Left ventricle myocardium inferior (tissue), 1 donor: ENCODE data around the gene C1orf210. TPM values are rescaled to one million over a fixed set of nuclear protein-coding genes. Genes with fewer than 3 reads are reported as not detected.

Experiments
- DNase-seq: peaks from one replicate; pipeline ENCODE4 v3.0.0-alpha.2; 2020
- H3K27ac ChIP-seq: fragments of 200-600 bp; replicated peaks from 2 replicates; pipeline ENCODE4 v1.8.0; 2021
- H3K27me3 ChIP-seq: fragments of 200-600 bp; 2 replicates; pipeline ENCODE4 v1.8.0; 2021; ENCODE audit warnings: low read depth
- H3K36me3 ChIP-seq: fragments of 200-600 bp; 2 replicates; pipeline ENCODE4 v1.8.0; 2021
- H3K4me1 ChIP-seq: fragments of 200-600 bp; 2 replicates; pipeline ENCODE4 v1.8.0; 2021
- H3K4me3 ChIP-seq: fragments of 200-600 bp; 2 replicates; pipeline ENCODE4 v1.8.0; 2021; ENCODE audit warnings: mild to moderate bottlenecking, moderate library complexity
- H3K9me3 ChIP-seq: fragments of 200-600 bp; replicated peaks from 2 replicates; pipeline ENCODE4 v1.8.0; 2021
- CTCF ChIP-seq: fragments of 200-600 bp; IDR thresholded peaks from 2 replicates; pipeline ENCODE4 v1.8.0; 2021; ENCODE audit warnings: antibody characterized with exemption, mild to moderate bottlenecking, borderline replicate concordance
- intact Hi-C: fragments of 100-400 bp; cut with micrococcal nuclease; formaldehyde crosslinking; loops from one replicate; pipeline ENCODE4 v1.11.0; 2022
- total RNA-seq: library from RNA; stranded (reverse); fragmentation: NEBNext Ultra II Directional; extraction: Animal tissue kit (Norgen Biotek cat#: 25700); gene quantifications from one replicate; pipeline ENCODE4 v1.2.1, GENCODE V29; 2021
- donor health status: DM: no; HTN: yes; CAD: no; lungs with severe emphysema.

Gene C1orf210
- total RNA-seq, 1 donor from 2014 or later = not detected

- intact Hi-C loops = no loop called here
- Histone ChIP-seq H3K4me3 (no peak overlapping the region), H3K27me3 (no peaks in the 10 kb centered on the region), H3K36me3 (no peaks in the 10 kb centered on the region), H3K27ac (no peak overlapping the region), H3K4me1 (peaks cover 60% of the 10 kb centered on the region), H3K9me3 (no peaks in the 10 kb centered on the region)
- TF ChIP-seq CTCF = no peak
- no peak for DNase-seq
These were observed 45.9 kb downstream of the C1orf210 start for GRCh38 chr1:43239484-43239883.

GRCh38 chr1:43238991-43239469, 46.4 kb downstream of the C1orf210 start:
- H3K4me3 ChIP-seq = no peak overlapping the region
- peak; percentile 74 for DNase-seq
- intact Hi-C loops = no loop called here
- peak overlapping the region; percentile 64 for H3K27ac ChIP-seq
- peaks cover 65% of the 10 kb centered on the region for H3K4me1 ChIP-seq
- TF ChIP-seq CTCF = no peak
- no peaks in the 10 kb centered on the region for H3K36me3 ChIP-seq
- no peaks in the 10 kb centered on the region for H3K27me3 ChIP-seq
- no peaks in the 10 kb centered on the region for H3K9me3 ChIP-seq

GRCh38 chr1:43238085-43238484, 47.3 kb downstream of the C1orf210 start:
- H3K36me3 ChIP-seq = no peaks in the 10 kb centered on the region
- peaks cover 73% of the 10 kb centered on the region for H3K4me1 ChIP-seq
- no peaks in the 10 kb centered on the region for H3K9me3 ChIP-seq
- intact Hi-C loops = no loop called here
- peak; percentile 60 for DNase-seq
- TF ChIP-seq CTCF = peak; percentile 83
- peak overlapping the region; percentile 64 for H3K27ac ChIP-seq
- H3K27me3 ChIP-seq = no peaks in the 10 kb centered on the region
- no peak overlapping the region for H3K4me3 ChIP-seq

GRCh38 chr1:43237121-43237520, 48.3 kb downstream of the C1orf210 start:
- intact Hi-C loops = no loop called here

GRCh38 chr1:43235451-43236121, 49.8 kb downstream of the C1orf210 start:
- Histone ChIP-seq H3K9me3 (no peaks in the 10 kb centered on the region), H3K4me3 (no peak overlapping the region), H3K36me3 (no peaks in the 10 kb centered on the region), H3K27me3 (no peaks in the 10 kb centered on the region), H3K27ac (peak overlapping the region; percentile 69), H3K4me1 (peaks cover 74% of the 10 kb centered on the region)
- no peak for DNase-seq
- intact Hi-C loops = no loop called here
- TF ChIP-seq CTCF = no peak

More at GRCh38 chr1:43237121-43237520, 48.3 kb downstream of the C1orf210 start:
- H3K27me3 ChIP-seq = no peaks in the 10 kb centered on the region
- no peak overlapping the region for H3K4me3 ChIP-seq
- no peak for TF ChIP-seq CTCF
- peaks cover 82% of the 10 kb centered on the region for H3K4me1 ChIP-seq
- H3K36me3 ChIP-seq = no peaks in the 10 kb centered on the region
- no peaks in the 10 kb centered on the region for H3K9me3 ChIP-seq
- no peak overlapping the region for H3K27ac ChIP-seq
- DNase-seq = no peak
